Adrenal gland (tissue), 12 donors: Measurements from ENCODE around the gene SH3BP2. TPM values are rescaled to one million over a fixed set of nuclear protein-coding genes. Genes with fewer than 3 reads are reported as not detected.

Source experiments
- DNase-seq, 7 donors: peaks; one replicate each; pipeline ENCODE4 v3.0.0-alpha.2; 2019 to 2020
- H3K27ac ChIP-seq, 5 donors: fragments of 200-600 bp; sonication (generic) in 4 of 5; 1 replicate in 3 of 5; 2 replicates in 2 of 5; pipeline versions ENCODE4 v1.5.1 to v1.8.0; 2016 to 2020; ENCODE audit warnings: mild to moderate bottlenecking in 1 of 5
- H3K27me3 ChIP-seq: fragments of 200-600 bp; 2 replicates; pipeline ENCODE4 v1.8.0; 2021
- H3K36me3 ChIP-seq, 2 donors: fragments of 200-600 bp; replicated peaks in 1 of 2; 1 replicate in 1 of 2; 2 replicates in 1 of 2; pipeline versions ENCODE4 v1.5.1 to v1.8.0; 2018 to 2022
- H3K4me1 ChIP-seq, 2 donors: fragments of 200-600 bp; replicated peaks in 1 of 2; 1 replicate in 1 of 2; 2 replicates in 1 of 2; pipeline versions ENCODE4 v1.5.1 to v1.8.0; 2018 to 2021
- H3K4me3 ChIP-seq, 4 donors: fragments of 200-600 bp; sonication (generic) in 3 of 4; one replicate each; pipeline ENCODE4 v1.5.1; 2016 to 2018
- H3K9me3 ChIP-seq, 3 donors: fragments of 200-600 bp; sonication (generic) in 1 of 3; replicated peaks in 1 of 3; 1 replicate in 2 of 3; 2 replicates in 1 of 3; pipeline versions ENCODE4 v1.5.1 to v1.8.0; 2016 to 2021
- POLR2A ChIP-seq, 2 donors: fragments of 450-650 bp; IDR thresholded peaks; one replicate each; pipeline ENCODE4 v1.6.1; 2017; ENCODE audit warnings: antibody characterized with exemption in 2 of 2, mild to moderate bottlenecking in 2 of 2, moderate library complexity in 1 of 2
- WGBS, 4 donors: extraction: QIAGEN DNeasy Blood & Tissue Kit in 2 of 4; methylation state at CpG; one replicate each; pipeline versions ENCODE4 v1.1.5 to v1.1.7; 2013 to 2017; 5-methylcytosine and 5-hydroxymethylcytosine counted together
- intact Hi-C, 2 donors: fragments of 100-400 bp; cut with DNase I; formaldehyde crosslinking; loops; one replicate each; pipeline versions ENCODE4 v1.14.1 to v1.15.0; 2022 to 2023
- polyA plus RNA-seq, 3 donors: library from polyadenylated mRNA; stranded (reverse); fragments of 200-250 nt in 2 of 3; fragments of 350-450 nt in 1 of 3; fragmentation: Illumina TruSeq in 1 of 3; extraction: RNeasy Lipid Tissue Mini Kit (QIAGEN cat#74804) in 1 of 3; gene quantifications; one replicate each; pipeline ENCODE4 v1.2.3, GENCODE V29; 2013 to 2014
- total RNA-seq, 9 donors: library from RNA; depleted of rRNA in 4 of 9; stranded (reverse); fragments of >200 nt in 4 of 9; fragments of 120-200 nt in 1 of 9; fragmentation: NEBNext Ultra II Directional in 1 of 9; extraction: Animal tissue kit (Norgen Biotek cat#: 25700) in 1 of 9; gene quantifications; one replicate each; pipeline versions ENCODE4 v1.1.0 to v1.2.4, GENCODE V29; 2013 to 2023
- TF ChIP-seq, protein P1 (sequence below), 6 experiments: fragments of 450-650 bp in 4 of 6; fragments of 200-600 bp in 2 of 6; sonication (generic) in 1 of 6; IDR thresholded peaks; 1 replicate in 5 of 6; 2 replicates in 1 of 6; pipeline versions ENCODE4 v1.5.1 to v1.8.0; 2016 to 2021; ENCODE audit warnings: antibody characterized with exemption in 6 of 6, mild to moderate bottlenecking in 2 of 6, moderate library complexity in 1 of 6
- donor health status: healthy with polysubstance abuse.
- donor health status: Bipolar disorder and iron deficiency.
- donor health status: DM: yes; HTN: yes; CAD: no.
- donor health status: DM: no; HTN: no; CAD: no.
- donor health status: DM: no; HTN: no; CAD: no.
- donor health status: DM: yes; HTN: yes; CAD: no.

The SH3BP2 gene
- total and polyA plus RNA-seq, 12 donors: 7.7 to 160 (median 36.3) TPM

- intact Hi-C loops: no loop called here
- no peak overlapping the region for H3K4me3 ChIP-seq
- H3K27ac ChIP-seq: no peak overlapping the region
- H3K36me3 ChIP-seq: peaks cover 0 to 54% of the 10 kb centered on the region in 2 donors
- TF ChIP-seq, protein P1, sequence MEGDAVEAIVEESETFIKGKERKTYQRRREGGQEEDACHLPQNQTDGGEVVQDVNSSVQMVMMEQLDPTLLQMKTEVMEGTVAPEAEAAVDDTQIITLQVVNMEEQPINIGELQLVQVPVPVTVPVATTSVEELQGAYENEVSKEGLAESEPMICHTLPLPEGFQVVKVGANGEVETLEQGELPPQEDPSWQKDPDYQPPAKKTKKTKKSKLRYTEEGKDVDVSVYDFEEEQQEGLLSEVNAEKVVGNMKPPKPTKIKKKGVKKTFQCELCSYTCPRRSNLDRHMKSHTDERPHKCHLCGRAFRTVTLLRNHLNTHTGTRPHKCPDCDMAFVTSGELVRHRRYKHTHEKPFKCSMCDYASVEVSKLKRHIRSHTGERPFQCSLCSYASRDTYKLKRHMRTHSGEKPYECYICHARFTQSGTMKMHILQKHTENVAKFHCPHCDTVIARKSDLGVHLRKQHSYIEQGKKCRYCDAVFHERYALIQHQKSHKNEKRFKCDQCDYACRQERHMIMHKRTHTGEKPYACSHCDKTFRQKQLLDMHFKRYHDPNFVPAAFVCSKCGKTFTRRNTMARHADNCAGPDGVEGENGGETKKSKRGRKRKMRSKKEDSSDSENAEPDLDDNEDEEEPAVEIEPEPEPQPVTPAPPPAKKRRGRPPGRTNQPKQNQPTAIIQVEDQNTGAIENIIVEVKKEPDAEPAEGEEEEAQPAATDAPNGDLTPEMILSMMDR (IDR thresholded peaks at IDR 0.05): no peak
- no peak for TF ChIP-seq POLR2A (IDR thresholded peaks at IDR 0.05)
- H3K27me3 ChIP-seq: no peaks in the 10 kb centered on the region
- peak in 3 of 7 donors; percentile 7 to 39 (median 10) for DNase-seq
- no peaks in the 10 kb centered on the region for H3K9me3 ChIP-seq
- 88 to 97% (median 94%) methylated on average over 11 to 19 of the region's 19 CpGs for WGBS, 4 donors
- H3K4me1 ChIP-seq: peaks cover 4 to 16% of the 10 kb centered on the region in 2 donors
These were observed 40.2 kb downstream of the SH3BP2 start for GRCh38 chr4:2832981-2833670.

DNA sequence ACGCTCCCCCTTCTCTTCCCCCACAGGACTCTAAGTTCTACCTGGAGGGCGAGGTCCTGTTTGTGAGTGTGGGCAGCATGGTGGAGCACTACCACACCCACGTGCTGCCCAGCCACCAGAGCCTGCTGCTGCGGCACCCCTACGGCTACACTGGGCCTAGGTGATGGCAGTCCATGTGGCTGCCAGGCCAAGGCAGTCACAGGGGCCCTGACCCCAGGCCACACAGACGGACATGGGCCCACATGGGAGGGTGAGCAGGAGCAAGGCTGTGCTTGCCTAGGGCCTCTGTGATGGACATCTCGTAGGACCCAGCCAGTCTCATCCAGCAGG, 40.8 kb downstream of the SH3BP2 start:
- intact Hi-C loops: no loop called here
- 83 to 97% (median 90%) methylated on average over 3 to 7 of the region's 7 CpGs for WGBS, 4 donors
- no peaks in the 10 kb centered on the region for H3K9me3 ChIP-seq
- no peaks in the 10 kb centered on the region for H3K27me3 ChIP-seq
- H3K36me3 ChIP-seq: peaks cover 0 to 54% of the 10 kb centered on the region in 2 donors
- TF ChIP-seq, protein P1 (IDR thresholded peaks at IDR 0.05): no peak
- TF ChIP-seq POLR2A (IDR thresholded peaks at IDR 0.05): no peak
- DNase-seq: peak in 2 of 7 donors; percentile 8 to 39
- no peak overlapping the region for H3K27ac ChIP-seq
- no peak overlapping the region for H3K4me3 ChIP-seq
- peaks cover 8 to 17% of the 10 kb centered on the region in 2 donors for H3K4me1 ChIP-seq

DNA sequence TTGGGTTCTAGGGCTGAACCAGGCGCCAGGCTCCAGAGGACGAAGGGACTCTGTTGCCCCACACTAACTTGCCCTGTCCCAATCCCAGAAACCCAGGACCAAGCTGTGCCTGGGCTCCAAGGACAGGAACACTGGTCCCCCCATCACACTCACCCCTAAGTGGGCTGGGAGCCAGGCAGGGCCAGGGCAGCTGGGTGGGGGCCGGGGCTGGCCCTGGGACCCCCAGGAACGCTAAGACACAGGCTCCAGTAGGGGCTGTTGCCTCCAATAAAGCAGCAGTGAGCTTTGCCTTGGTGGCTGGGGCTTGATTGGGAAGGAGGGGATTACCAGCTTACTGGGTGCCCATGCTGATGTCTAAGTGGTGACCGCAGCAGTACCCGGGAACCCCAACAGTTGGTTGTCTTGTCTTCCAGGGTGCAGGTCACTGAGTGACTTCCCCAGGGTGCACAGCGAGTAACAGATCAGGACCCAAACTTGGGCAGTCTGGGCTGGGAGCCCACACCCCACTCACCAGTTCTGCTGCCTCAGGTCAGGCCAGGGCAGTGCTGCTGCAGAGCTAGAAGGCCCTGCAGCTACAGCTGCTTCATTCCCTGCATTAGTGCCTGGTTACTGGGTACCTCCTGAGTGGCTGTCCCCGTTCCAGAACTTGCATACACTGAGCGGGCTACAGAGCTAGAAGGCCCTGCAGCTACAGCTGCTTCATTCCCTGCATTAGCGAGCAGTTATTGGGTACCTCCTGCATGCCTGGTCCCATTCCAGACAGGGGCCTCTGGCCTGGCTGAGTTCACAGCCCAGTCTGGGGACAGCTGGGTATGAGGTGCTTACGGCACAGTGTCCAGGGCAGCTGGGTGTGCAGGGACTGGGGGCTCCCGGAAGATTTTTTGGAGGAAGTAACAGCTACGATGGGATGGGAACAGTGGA, 41.4 kb downstream of the SH3BP2 start:
- Histone ChIP-seq H3K4me1 (peaks cover 8 to 17% of the 10 kb centered on the region in 2 donors), H3K36me3 (peaks cover 0 to 54% of the 10 kb centered on the region in 2 donors)
- 80 to 90% (median 83%) methylated on average over 7 to 13 of the region's 13 CpGs for WGBS, 4 donors

More for the DNA sequence above, 41.4 kb downstream of the SH3BP2 start:
- intact Hi-C loops: no loop called here
- peak in 6 of 7 donors; percentile 5 to 45 (median 12) for DNase-seq
- Histone ChIP-seq H3K27me3 (no peaks in the 10 kb centered on the region), H3K4me3 (no peak overlapping the region), H3K27ac (peak overlapping the region in 1 of 5 donors; percentile 49), H3K9me3 (no peaks in the 10 kb centered on the region)
- TF ChIP-seq POLR2A (IDR thresholded peaks at IDR 0.05): no peak
- TF ChIP-seq, protein P1 (IDR thresholded peaks at IDR 0.05): no peak
